Measurements from ENCODE around the gene CEP112. TPM values are rescaled to one million over a fixed set of nuclear protein-coding genes. Genes with fewer than 3 reads are reported as not detected.

The CEP112 gene
- total and polyA plus RNA-seq, 2 donors (not counting 1 experiment from before 2014, with no cell fraction given) = 5.4 to 6.4 TPM

GRCh38 chr17:65952015-65952414 lies 239.9 kb downstream of the CEP112 start:
- Histone ChIP-seq H3K4me1 (ENCODE audit: control insufficient read depth, extremely low read depth, insufficient read depth, low read length) (no peaks in the 10 kb centered on the region), H3K9ac (ENCODE audit: insufficient read depth, low read length) (no peak overlapping the region), H2AFZ (ENCODE audit: low read length) (no peak overlapping the region), H3K27ac (ENCODE audit: insufficient read depth, low read length) (no peak overlapping the region), H4K20me1 (ENCODE audit: control insufficient read depth, extremely low read depth, insufficient read depth, low read length) (no peaks in the 10 kb centered on the region), H3K4me3 (replicated peaks in 1 of 4; ENCODE audit: control extremely low read depth in 1 of 4, insufficient read depth in 1 of 4, low read depth in 3 of 4, low read length in 4 of 4) (no peak overlapping the region), H3K9me3 (ENCODE audit: control insufficient read depth, insufficient read depth, low read depth, low read length) (no peaks in the 10 kb centered on the region), H3K27me3 (ENCODE audit: control insufficient read depth, insufficient read depth, low read length) (no peaks in the 10 kb centered on the region), H3K79me2 (ENCODE audit: control insufficient read depth, insufficient read depth, low read length) (no peaks in the 10 kb centered on the region), H3K36me3 (ENCODE audit: control insufficient read depth, insufficient read depth, low read length) (no peaks in the 10 kb centered on the region), H3K4me2 (ENCODE audit: extremely low read depth, insufficient read depth, low read length) (no peak overlapping the region)
- no peak for DNase-seq (ENCODE audit: low read depth in 2 of 2)
- TF ChIP-seq CTCF (conservative IDR thresholded peaks at IDR 0.05 in 1 of 2, IDR thresholded peaks at IDR 0.05 in 1 of 2; ENCODE audit: low read depth in 1 of 2, low read length in 2 of 2) = no peak
- no peak for TF ChIP-seq EZH2 (IDR thresholded peaks at IDR 0.05; ENCODE audit: low read length, missing control alignments)

GRCh38 chr17:65947831-65948230 lies 244.1 kb downstream of the CEP112 start:
- no peaks in the 10 kb centered on the region for H3K27me3 ChIP-seq (ENCODE audit: control insufficient read depth, insufficient read depth, low read length)
- H3K4me2 ChIP-seq (ENCODE audit: extremely low read depth, insufficient read depth, low read length) = no peak overlapping the region
- peak in 1 of 2 donors; percentile 7 for DNase-seq (ENCODE audit: low read depth in 2 of 2)
- H3K4me3 ChIP-seq (replicated peaks in 1 of 4; ENCODE audit: control extremely low read depth in 1 of 4, insufficient read depth in 1 of 4, low read depth in 3 of 4, low read length in 4 of 4) = no peak overlapping the region
- H3K4me1 ChIP-seq (ENCODE audit: control insufficient read depth, extremely low read depth, insufficient read depth, low read length) = no peaks in the 10 kb centered on the region
- no peaks in the 10 kb centered on the region for H3K36me3 ChIP-seq (ENCODE audit: control insufficient read depth, insufficient read depth, low read length)
- H3K79me2 ChIP-seq (ENCODE audit: control insufficient read depth, insufficient read depth, low read length) = no peaks in the 10 kb centered on the region
- H2AFZ ChIP-seq (ENCODE audit: low read length) = no peak overlapping the region
- H3K9me3 ChIP-seq (ENCODE audit: control insufficient read depth, insufficient read depth, low read depth, low read length) = no peaks in the 10 kb centered on the region
- TF ChIP-seq EZH2 (IDR thresholded peaks at IDR 0.05; ENCODE audit: low read length, missing control alignments) (no peak), CTCF (conservative IDR thresholded peaks at IDR 0.05 in 1 of 2, IDR thresholded peaks at IDR 0.05 in 1 of 2; ENCODE audit: low read depth in 1 of 2, low read length in 2 of 2) (no peak)
- H4K20me1 ChIP-seq (ENCODE audit: control insufficient read depth, extremely low read depth, insufficient read depth, low read length) = no peaks in the 10 kb centered on the region
- H3K9ac ChIP-seq (ENCODE audit: insufficient read depth, low read length) = no peak overlapping the region
- H3K27ac ChIP-seq (ENCODE audit: insufficient read depth, low read length) = no peak overlapping the region

- H3K4me1 ChIP-seq (ENCODE audit: control insufficient read depth, extremely low read depth, insufficient read depth, low read length) = no peaks in the 10 kb centered on the region
- no peaks in the 10 kb centered on the region for H4K20me1 ChIP-seq (ENCODE audit: control insufficient read depth, extremely low read depth, insufficient read depth, low read length)
- no peaks in the 10 kb centered on the region for H3K9me3 ChIP-seq (ENCODE audit: control insufficient read depth, insufficient read depth, low read depth, low read length)
- DNase-seq (ENCODE audit: low read depth in 2 of 2) = peak in 1 of 2 donors; percentile 25
- no peak overlapping the region for H3K27ac ChIP-seq (ENCODE audit: insufficient read depth, low read length)
- no peak overlapping the region for H3K9ac ChIP-seq (ENCODE audit: insufficient read depth, low read length)
- H3K36me3 ChIP-seq (ENCODE audit: control insufficient read depth, insufficient read depth, low read length) = no peaks in the 10 kb centered on the region
- no peak overlapping the region for H3K4me2 ChIP-seq (ENCODE audit: extremely low read depth, insufficient read depth, low read length)
- H3K27me3 ChIP-seq (ENCODE audit: control insufficient read depth, insufficient read depth, low read length) = no peaks in the 10 kb centered on the region
- TF ChIP-seq EZH2 (IDR thresholded peaks at IDR 0.05; ENCODE audit: low read length, missing control alignments) = no peak
- no peak for TF ChIP-seq CTCF (conservative IDR thresholded peaks at IDR 0.05 in 1 of 2, IDR thresholded peaks at IDR 0.05 in 1 of 2; ENCODE audit: low read depth in 1 of 2, low read length in 2 of 2)
- H3K79me2 ChIP-seq (ENCODE audit: control insufficient read depth, insufficient read depth, low read length) = no peaks in the 10 kb centered on the region
- no peak overlapping the region for H3K4me3 ChIP-seq (replicated peaks in 1 of 4; ENCODE audit: control extremely low read depth in 1 of 4, insufficient read depth in 1 of 4, low read depth in 3 of 4, low read length in 4 of 4)
- H2AFZ ChIP-seq (ENCODE audit: low read length) = no peak overlapping the region
Measured at GRCh38 chr17:65942592-65942991, 249.3 kb downstream of the CEP112 start.

Data from fibroblast of lung (primary cell).